Measurements from ENCODE around the gene TRPM4.
"Not testable (repeated sequence)": the region's sequence is repeated elsewhere in the genome, so short reads cannot be mapped to it uniquely, and the experiment has no call there.

TRPM4 gene

GRCh38 chr19:49152119-49152550, 5.5 kb upstream of the TRPM4 start:
- no peak for DNase-seq

GRCh38 chr19:49153167-49153809, 4.3 kb upstream of the TRPM4 start:
- DNase-seq = no peak

- DNase-seq = no peak
Measured at GRCh38 chr19:49154279-49154678, 3.3 kb upstream of the TRPM4 start.

GRCh38 chr19:49155005-49155819, 2.4 kb upstream of the TRPM4 start, which contains the start of gene HRC:
Gene HRC (minus strand): TSS chr19:49155396. CDS start chr19:49155237, 159 bp downstream.
- DNase-seq = no peak

- no peak for DNase-seq
Measured at GRCh38 chr19:49155820-49156346, 1.7 kb upstream of the TRPM4 start.

GRCh38 chr19:49160450-49161189, 3.0 kb downstream of the TRPM4 start:
- DNase-seq = no peak

GRCh38 chr19:49161987-49162386, 4.4 kb downstream of the TRPM4 start:
- no peak for DNase-seq

GRCh38 chr19:49165111-49165750, 7.6 kb downstream of the TRPM4 start:
- no peak for DNase-seq

- DNase-seq = no peak
Measured at GRCh38 chr19:49165865-49166301, 8.3 kb downstream of the TRPM4 start.

- DNase-seq = no peak
Measured at GRCh38 chr19:49167857-49168409, 10.3 kb downstream of the TRPM4 start.

GRCh38 chr19:49168421-49168820, 10.8 kb downstream of the TRPM4 start:
- no peak for DNase-seq

GRCh38 chr19:49173198-49173597, 15.6 kb downstream of the TRPM4 start:
- no peak for DNase-seq

GRCh38 chr19:49180659-49181058, 23.1 kb downstream of the TRPM4 start:
- no peak for DNase-seq

- DNase-seq = not testable (repeated sequence)
Measured at GRCh38 chr19:49182010-49182847, 24.6 kb downstream of the TRPM4 start.

GRCh38 chr19:49182848-49183375, 25.3 kb downstream of the TRPM4 start:
- DNase-seq = no peak

- DNase-seq = no peak
Measured at GRCh38 chr19:49186108-49186507, 28.5 kb downstream of the TRPM4 start.

GRCh38 chr19:49188626-49189200, 31.1 kb downstream of the TRPM4 start:
- no peak for DNase-seq

GRCh38 chr19:49189259-49189658, 31.7 kb downstream of the TRPM4 start:
- no peak for DNase-seq

GRCh38 chr19:49190781-49191180, 33.2 kb downstream of the TRPM4 start:
- no peak for DNase-seq

- DNase-seq = no peak
Measured at GRCh38 chr19:49193822-49194394, 36.3 kb downstream of the TRPM4 start.
